CD4-positive, alpha-beta T cell treated with Interferon alpha-2 for 1 hour (primary cell): ENCODE measurements around the gene NR1H4.
"Not testable (repeated sequence)": the region's sequence is repeated elsewhere in the genome, so short reads cannot be mapped to it uniquely, and the experiment has no call there.

ENCODE experiments used
- DNase-seq, 2 donors: peaks; one replicate each; pipeline ENCODE4 v3.0.0-alpha.2; 2020 to 2022

The NR1H4 gene

DNA sequence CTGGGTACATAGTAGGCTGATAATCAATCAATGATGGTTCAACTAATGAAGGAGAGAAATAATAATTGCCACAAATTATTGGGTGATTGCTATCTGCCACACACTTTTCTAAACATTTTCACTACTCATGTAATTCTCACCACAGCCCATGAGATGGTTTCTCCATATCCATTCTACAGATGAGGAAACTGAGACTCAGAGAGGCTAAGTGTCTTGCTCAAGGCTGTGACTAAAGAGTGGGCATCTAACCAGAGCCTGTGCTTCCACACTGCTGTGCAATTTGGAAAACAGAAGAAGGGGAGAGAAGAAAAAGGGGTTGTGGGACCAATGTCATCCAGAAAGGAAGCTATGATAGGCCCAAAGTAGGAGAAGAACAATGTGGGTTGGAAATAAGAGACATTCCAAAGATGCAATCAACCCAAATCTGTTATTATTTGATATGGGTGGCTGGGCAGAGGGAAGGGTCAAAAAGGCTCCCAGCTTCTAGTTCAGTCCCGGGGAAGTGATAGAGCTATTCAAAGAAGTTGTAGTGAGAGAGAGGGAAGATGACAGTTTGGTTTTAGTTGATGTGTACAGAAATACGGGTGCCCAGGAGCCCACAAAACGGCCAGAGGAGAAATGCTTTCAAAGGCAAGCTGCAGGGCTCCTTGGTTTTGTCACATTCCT, 483 bp upstream of the NR1H4 start:
- no peak for DNase-seq

DNA sequence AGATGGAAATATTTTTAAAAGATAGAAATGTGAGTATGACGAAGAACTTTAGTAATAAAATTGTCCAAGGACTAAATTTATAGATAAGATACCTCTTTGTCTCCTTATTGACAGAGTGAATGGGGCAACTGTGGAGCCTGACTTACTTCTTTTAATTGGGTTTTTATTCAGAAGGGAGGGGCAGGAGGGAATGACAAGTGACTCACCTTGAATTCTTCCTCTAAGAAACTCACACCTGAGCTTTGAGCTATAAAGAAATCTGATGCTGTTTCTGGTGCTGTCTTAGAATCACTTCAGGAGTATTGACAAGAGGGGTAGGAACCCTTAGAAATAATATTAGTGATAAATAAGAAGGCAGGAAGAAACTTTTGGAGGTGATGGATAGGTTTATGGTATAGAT, 951 bp downstream of the NR1H4 start:
- DNase-seq, result no peak

- DNase-seq, result no peak
Measured at GRCh38 chr12:100476013-100476751, 2.5 kb downstream of the NR1H4 start.

DNA sequence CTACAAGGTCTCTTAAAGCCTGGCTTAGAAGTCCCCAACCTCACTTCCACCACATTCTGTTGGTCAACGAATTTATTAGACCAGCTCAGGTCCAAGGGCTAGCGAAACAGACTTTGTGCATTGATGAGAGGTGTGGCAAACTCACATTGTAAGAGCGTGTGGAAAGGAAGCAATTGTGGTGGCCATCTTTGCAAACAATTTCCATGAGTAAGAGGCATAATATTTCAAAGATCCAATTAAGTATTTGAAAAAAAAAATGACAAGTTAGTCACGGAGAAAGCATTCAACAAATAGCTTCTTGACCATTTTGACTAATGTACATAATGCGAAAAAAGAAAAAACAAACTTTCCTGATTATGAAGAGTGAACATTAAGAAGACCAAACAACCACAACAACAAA, 7.4 kb downstream of the NR1H4 start:
- no peak for DNase-seq

- no peak for DNase-seq
Measured at GRCh38 chr12:100484183-100484886, 10.7 kb downstream of the NR1H4 start.

- no peak for DNase-seq
Measured at GRCh38 chr12:100484891-100485471, 11.3 kb downstream of the NR1H4 start.

- DNase-seq, result no peak
Measured at GRCh38 chr12:100485983-100486382, 12.3 kb downstream of the NR1H4 start.

DNA sequence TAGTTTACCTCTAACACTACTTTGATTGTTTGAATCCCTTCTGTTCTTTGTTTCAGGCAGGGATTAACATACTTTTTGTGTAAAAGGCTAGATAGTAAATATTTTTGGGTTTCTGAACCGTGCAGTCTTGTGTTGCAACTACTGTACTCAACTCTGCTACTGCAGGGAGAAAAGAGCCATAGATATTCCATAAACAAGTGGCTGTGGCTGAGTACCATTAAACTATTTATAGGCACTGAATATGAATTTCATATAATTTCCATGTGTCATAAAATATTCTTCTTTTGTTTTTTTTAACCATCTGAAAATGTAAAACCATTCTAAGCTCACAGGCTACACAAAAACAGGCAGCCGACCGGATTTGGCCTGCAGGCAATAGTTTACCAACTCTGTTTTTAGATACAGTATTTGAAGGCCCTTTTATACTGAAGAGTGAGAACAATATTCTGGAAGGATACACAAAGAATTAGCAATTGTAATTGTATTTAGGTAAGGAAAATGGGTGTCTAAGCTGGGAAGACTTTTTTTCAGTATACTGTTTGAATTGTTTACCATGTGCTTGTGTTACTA, 15.7 kb downstream of the NR1H4 start:
- no peak for DNase-seq

DNA sequence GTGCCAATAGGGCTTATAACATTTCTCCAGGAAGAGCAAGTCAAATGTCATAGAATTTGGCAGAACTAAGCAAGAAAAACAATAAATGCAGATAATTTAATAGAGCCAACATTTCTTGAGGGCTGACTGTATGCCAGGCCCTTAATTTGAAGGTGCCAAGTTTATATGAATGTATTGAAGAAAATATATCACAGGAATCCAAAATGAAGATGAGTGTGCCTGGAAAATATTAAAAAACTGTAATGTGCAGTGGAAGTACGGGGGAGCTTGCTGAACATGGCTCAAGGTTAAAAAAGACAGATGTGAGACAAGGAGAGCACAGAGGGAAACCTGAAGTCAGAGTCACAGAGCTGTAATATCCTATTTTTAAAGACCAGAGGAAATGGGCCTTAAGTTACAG, 16.4 kb downstream of the NR1H4 start:
- DNase-seq, result no peak

GRCh38 chr12:100491104-100491503, 17.4 kb downstream of the NR1H4 start:
- DNase-seq, result no peak

DNA sequence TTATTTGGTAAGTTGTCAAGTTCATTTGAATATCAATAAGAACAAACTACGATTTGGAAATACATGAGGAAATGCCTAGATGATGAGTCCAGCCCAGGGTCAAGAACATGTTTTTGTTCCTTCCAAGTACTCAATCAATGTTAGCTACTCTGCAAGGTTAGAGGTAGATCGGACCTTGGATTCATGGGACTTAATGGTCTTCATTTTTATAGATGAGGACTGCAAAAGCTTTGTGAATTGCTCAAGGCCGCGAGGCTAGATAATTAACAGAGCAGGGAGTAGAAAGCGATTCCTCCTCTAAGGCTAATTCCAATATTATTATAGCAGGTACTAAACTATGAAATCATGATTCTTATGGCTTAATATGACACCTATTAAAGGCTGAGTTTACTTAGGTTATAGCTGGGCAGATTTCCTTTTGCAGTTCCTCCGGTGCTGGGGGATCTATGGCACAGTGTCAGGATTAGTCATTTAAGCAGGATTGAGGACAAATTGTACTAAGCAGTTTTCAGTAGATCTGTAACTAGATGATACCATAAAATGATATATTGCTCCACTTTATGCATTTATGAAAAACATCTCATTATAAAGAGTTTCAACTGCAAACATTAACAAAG, 19.8 kb downstream of the NR1H4 start:
- no peak for DNase-seq

- DNase-seq, result no peak
Measured at GRCh38 chr12:100494026-100494425, 20.4 kb downstream of the NR1H4 start.

- DNase-seq, result no peak
Measured at GRCh38 chr12:100494538-100494937, 20.9 kb downstream of the NR1H4 start.

- no peak for DNase-seq
Measured at GRCh38 chr12:100497105-100497795, 23.6 kb downstream of the NR1H4 start.

DNA sequence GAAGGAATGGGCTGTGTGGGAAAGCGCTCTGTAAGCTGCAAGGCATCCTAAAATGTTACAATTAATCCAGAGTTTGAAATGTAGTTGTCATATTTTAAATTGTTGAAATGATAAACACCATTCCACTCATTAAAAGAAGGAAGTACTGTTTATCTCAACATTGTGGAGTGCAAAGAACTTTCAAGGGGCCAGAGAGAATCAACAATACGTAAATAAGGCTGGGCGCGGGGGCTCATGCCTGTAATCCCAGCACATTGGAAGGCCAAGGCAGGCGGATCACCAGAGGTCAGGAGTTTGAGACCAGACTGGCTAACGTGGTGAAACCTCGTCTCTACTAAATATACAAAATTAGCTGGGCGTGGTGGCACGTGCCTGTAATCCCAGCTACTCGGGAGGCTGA, 24.5 kb downstream of the NR1H4 start:
- no peak for DNase-seq

DNA sequence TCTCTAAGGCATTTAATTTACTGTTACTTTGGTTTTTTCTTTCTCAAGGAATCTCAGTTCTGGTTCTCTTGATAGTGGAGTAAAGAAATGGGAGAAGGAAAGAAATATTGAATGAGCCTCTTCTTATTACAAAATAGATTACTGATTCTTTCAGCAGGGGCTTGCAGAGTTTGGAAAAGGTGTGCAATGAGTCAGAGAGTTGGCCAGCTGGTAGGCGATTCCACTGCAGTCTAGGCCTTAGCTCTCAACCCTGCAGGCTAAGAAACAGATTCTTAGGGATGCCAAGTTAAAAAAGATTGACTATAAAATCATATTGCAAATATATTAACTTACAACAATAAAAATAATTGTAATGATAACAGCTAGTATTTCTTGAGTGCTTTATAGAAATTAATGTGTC, 25.8 kb downstream of the NR1H4 start:
- no peak for DNase-seq

DNA sequence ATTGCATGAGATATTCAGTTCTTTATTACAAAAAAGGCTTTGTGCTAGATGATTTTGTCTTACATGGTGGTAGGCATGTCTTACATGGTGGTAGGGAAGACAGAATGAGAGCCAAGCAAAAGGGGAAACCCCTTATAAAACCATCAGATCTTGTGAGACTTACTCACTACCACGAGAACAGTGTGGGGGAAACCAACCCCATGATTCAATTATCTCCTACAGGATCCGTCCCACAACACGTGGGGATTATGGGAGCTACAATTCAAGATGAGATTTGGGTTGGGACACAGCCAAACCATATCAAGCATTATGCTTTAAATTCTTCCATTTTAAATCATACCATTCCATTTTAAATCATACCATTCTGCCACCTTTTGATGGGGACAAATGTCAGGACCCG, 29.1 kb downstream of the NR1H4 start:
- not testable (repeated sequence) for DNase-seq

- no peak for DNase-seq
Measured at GRCh38 chr12:100503228-100503628, 29.6 kb downstream of the NR1H4 start.

- DNase-seq, result no peak
Measured at GRCh38 chr12:100504804-100505203, 31.1 kb downstream of the NR1H4 start.

GRCh38 chr12:100508751-100509150, 35.1 kb downstream of the NR1H4 start:
- DNase-seq, result no peak

DNA sequence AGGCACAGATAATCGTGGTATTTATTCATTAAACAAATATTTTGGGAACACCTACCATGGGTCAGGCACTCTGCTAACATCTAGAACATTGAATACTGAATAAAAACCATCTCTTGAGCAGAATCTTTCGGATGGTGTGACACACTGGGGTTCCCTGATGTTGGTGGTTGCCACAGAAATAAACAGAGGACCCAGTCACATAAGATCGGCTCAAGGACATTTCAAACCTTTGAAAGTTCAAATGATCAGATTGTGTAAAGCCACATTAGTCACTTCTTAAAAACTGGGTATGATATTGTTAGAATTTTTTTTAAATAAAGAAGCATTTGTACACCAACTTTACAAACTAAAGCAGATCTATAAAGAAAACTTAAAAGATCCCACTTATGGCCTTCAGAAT, 39.0 kb downstream of the NR1H4 start:
- DNase-seq, result no peak

- no peak for DNase-seq
Measured at GRCh38 chr12:100515968-100516367, 42.3 kb downstream of the NR1H4 start.
